Activated CD8-positive, alpha-beta T cell treated with anti-CD3 and anti-CD28 coated beads for 36 hours (primary cell): ENCODE results near the gene TFCP2L1. TPM values are rescaled to one million over a fixed set of nuclear protein-coding genes. Genes with fewer than 3 reads are reported as not detected.

Experiments
- ATAC-seq: fragments of 200-7000 bp; cut with Tn5 transposase; one replicate; pipeline ENCODE4 v1.10.0; 2021; ENCODE audit warnings: mild to moderate bottlenecking, moderate library complexity
- CTCF ChIA-PET: fragments of 350-600 bp; sonication (Branson Sonifier 250); formaldehyde crosslinking; loops from one replicate; lab custom pipeline; 2021; ENCODE audit warnings: antibody characterized with exemption; lab: Charles Lee
- POLR2A ChIA-PET: fragments of 350-600 bp; sonication (Branson Sonifier 250); formaldehyde crosslinking; loops from one replicate; lab custom pipeline; 2021; ENCODE audit warnings: antibody characterized with exemption; lab: Charles Lee
- DNase-seq: peaks from one replicate; pipeline ENCODE4 v3.0.0-alpha.2; 2020
- H3K27ac Mint-ChIP-seq: one replicate; pipeline ENCODE4 v1.8.0; 2021; ENCODE audit warnings: mild to moderate bottlenecking, mixed read lengths
- H3K27me3 Mint-ChIP-seq: one replicate; pipeline ENCODE4 v1.8.0; 2021; ENCODE audit warnings: mixed read lengths
- H3K36me3 Mint-ChIP-seq: one replicate; pipeline ENCODE4 v1.8.0; 2021; ENCODE audit warnings: low read depth, mixed read lengths
- H3K4me1 Mint-ChIP-seq: one replicate; pipeline ENCODE4 v1.8.0; 2021; ENCODE audit warnings: low read depth, mixed read lengths
- H3K4me3 Mint-ChIP-seq: one replicate; pipeline ENCODE4 v1.8.0; 2021; ENCODE audit warnings: mild to moderate bottlenecking, moderate library complexity, mixed read lengths
- H3K9me3 Mint-ChIP-seq: one replicate; pipeline ENCODE4 v1.8.0; 2021; ENCODE audit warnings: mixed read lengths
- CTCF ChIP-seq: fragments of 200-600 bp; IDR thresholded peaks from one replicate; pipeline ENCODE4 v1.8.0; 2022; ENCODE audit warnings: antibody characterized with exemption, mild to moderate bottlenecking
- intact Hi-C: fragments of 100-400 bp; cut with micrococcal nuclease; formaldehyde crosslinking; loops from one replicate; pipeline ENCODE4 v1.10.0; 2022
- total RNA-seq, 2 experiments: library from RNA; stranded (reverse); gene quantifications; one replicate each; pipeline ENCODE4 v1.2.3, GENCODE V29; 2021

TFCP2L1 gene
- total RNA-seq, 2 experiments from 2014 or later = 0.04 TPM; not detected in 1

DNA sequence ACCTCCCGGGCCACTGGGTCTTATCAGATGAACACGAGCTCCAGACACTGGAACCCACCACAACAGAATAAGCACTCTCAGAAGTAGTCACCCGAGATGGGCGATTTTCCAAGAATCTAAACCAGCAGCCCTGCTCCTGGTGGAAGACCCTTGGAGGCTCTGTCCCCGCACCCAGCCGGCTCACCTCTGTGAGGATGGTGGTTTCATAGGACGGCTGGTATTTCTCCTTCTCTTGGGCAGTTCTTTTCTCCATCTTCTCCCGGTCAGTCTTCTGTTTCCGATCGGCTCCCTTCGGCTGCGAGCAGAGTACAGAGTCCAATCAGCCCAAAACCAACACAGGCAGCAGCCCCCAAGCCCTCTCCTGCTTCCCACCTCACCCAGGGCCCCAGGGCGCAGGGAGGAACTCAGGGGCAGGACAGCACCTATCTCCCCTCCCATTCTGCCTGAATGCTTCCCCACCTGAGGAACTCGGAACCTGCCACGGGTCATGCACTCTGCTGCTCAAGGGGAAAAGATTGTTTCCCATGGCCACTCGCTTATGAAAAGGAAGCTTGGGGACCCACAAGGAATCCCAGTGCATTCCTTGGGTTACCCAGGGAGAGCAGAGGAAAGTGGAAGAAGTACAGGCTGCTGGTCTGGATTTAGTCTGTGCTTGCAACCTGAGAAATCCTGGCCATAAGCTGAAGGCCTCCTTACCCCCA is 42.7 kb downstream of the TFCP2L1 start:
- H3K4me1 Mint-ChIP-seq = no peaks in the 10 kb centered on the region
- H3K9me3 Mint-ChIP-seq = no peaks in the 10 kb centered on the region
- H3K27me3 Mint-ChIP-seq = no peaks in the 10 kb centered on the region
- no peak overlapping the region for H3K27ac Mint-ChIP-seq
- CTCF ChIA-PET = no interaction called here
- TF ChIP-seq CTCF = no peak
- DNase-seq (no peak), ATAC-seq (no peak)
- no peak overlapping the region for H3K4me3 Mint-ChIP-seq
- POLR2A ChIA-PET = no interaction called here
- no peaks in the 10 kb centered on the region for H3K36me3 Mint-ChIP-seq
- intact Hi-C loops = no loop called here

DNA sequence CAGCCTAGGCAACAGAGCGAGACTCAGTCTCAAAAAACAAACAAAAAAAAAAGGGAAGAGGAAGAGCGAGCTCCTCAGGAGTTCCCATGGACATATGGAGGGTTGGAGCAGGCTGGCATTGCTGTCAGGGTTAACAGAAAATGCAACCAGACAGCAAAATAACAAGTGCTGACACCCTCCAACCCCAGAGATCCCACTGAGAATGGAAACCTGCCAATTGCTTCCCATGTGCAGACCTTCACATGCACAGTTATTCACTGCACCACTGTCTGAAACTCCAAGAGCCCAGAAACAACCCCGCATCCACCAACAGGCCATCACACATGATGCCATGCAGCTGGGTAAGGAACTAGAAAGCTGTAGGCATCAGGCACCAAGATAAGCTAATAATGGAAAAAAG is 43.5 kb downstream of the TFCP2L1 start:
- no peaks in the 10 kb centered on the region for H3K9me3 Mint-ChIP-seq
- DNase-seq (no peak), ATAC-seq (no peak)
- no peak overlapping the region for H3K27ac Mint-ChIP-seq
- intact Hi-C loops = no loop called here
- no peaks in the 10 kb centered on the region for H3K4me1 Mint-ChIP-seq
- no peak overlapping the region for H3K4me3 Mint-ChIP-seq
- H3K27me3 Mint-ChIP-seq = no peaks in the 10 kb centered on the region
- CTCF ChIA-PET = no interaction called here
- TF ChIP-seq CTCF = no peak
- POLR2A ChIA-PET = no interaction called here
- H3K36me3 Mint-ChIP-seq = no peaks in the 10 kb centered on the region

GRCh38 chr2:121240436-121240835 is 44.6 kb downstream of the TFCP2L1 start:
- no peak for ATAC-seq
- Mint-ChIP-seq H3K27ac (no peak overlapping the region), H3K4me1 (no peaks in the 10 kb centered on the region), H3K36me3 (no peaks in the 10 kb centered on the region), H3K27me3 (no peaks in the 10 kb centered on the region), H3K4me3 (no peak overlapping the region), H3K9me3 (no peaks in the 10 kb centered on the region)
- CTCF ChIA-PET = no interaction called here
- no peak for DNase-seq
- TF ChIP-seq CTCF = no peak
- POLR2A ChIA-PET = no interaction called here
- intact Hi-C loops = no loop called here

DNA sequence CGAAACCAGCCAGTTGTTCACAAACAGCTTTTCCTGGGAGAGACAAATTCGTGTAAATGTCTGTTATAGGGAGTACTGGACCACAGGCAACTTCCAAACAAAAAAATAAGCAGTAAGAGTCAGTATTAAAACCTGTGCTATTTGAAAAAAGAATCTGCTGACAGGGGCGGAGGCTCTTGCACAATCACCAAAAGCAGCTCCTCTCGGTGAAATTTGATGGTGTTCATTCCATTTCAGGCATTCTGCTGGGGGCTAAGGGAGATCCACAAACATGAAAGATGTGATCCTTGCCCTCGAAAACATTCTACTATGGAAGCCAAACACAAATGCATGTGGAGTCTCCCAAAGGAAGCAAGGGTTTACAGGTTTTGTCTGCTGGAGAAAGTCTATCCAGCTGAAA is 45.0 kb downstream of the TFCP2L1 start:
- Mint-ChIP-seq H3K9me3 (no peaks in the 10 kb centered on the region), H3K27ac (no peak overlapping the region), H3K27me3 (no peaks in the 10 kb centered on the region), H3K4me3 (no peak overlapping the region), H3K36me3 (no peaks in the 10 kb centered on the region), H3K4me1 (no peaks in the 10 kb centered on the region)
- POLR2A ChIA-PET = no interaction called here
- intact Hi-C loops = no loop called here
- DNase-seq (no peak), ATAC-seq (no peak)
- no peak for TF ChIP-seq CTCF
- CTCF ChIA-PET = no interaction called here

GRCh38 chr2:121239471-121239870 is 45.5 kb downstream of the TFCP2L1 start:
- Mint-ChIP-seq H3K4me1 (no peaks in the 10 kb centered on the region), H3K27me3 (no peaks in the 10 kb centered on the region), H3K27ac (no peak overlapping the region), H3K36me3 (no peaks in the 10 kb centered on the region), H3K9me3 (no peaks in the 10 kb centered on the region), H3K4me3 (no peak overlapping the region)
- ChIA-PET POLR2A (no interaction called here), CTCF (no interaction called here)
- ATAC-seq (no peak), DNase-seq (no peak)
- intact Hi-C loops = no loop called here
- no peak for TF ChIP-seq CTCF
